Ishikawa (cell line): ENCODE measurements around the gene PLD2.

Experiments
- CEBPB ChIP-seq: IDR thresholded peaks from 2 replicates; pipeline ENCODE4 v1.6.1; 2012
- CREB1 ChIP-seq: IDR thresholded peaks from 2 replicates; pipeline ENCODE4 v1.6.1; 2012; ENCODE audit warnings: low read depth
- EGR1 ChIP-seq: IDR thresholded peaks from 2 replicates; pipeline ENCODE4 v1.6.1; 2012
- EP300 ChIP-seq: IDR thresholded peaks from 2 replicates; pipeline ENCODE4 v1.6.1; 2012; ENCODE audit warnings: borderline replicate concordance
- FOXM1 ChIP-seq: IDR thresholded peaks from 2 replicates; pipeline ENCODE4 v1.6.1; 2012; ENCODE audit warnings: low read depth, borderline replicate concordance
- NFIC ChIP-seq: IDR thresholded peaks from 2 replicates; pipeline ENCODE4 v1.6.1; 2012
- RAD21 ChIP-seq: IDR thresholded peaks from 2 replicates; pipeline ENCODE4 v1.6.1; 2012; ENCODE audit warnings: low read depth
- TAF1 ChIP-seq: IDR thresholded peaks from 2 replicates; pipeline ENCODE4 v1.6.1; 2012; ENCODE audit warnings: low read depth, mild to moderate bottlenecking
- TCF12 ChIP-seq: IDR thresholded peaks from 2 replicates; pipeline ENCODE4 v1.6.1; 2012; ENCODE audit warnings: low read depth
- TEAD4 ChIP-seq: IDR thresholded peaks from 2 replicates; pipeline ENCODE4 v1.6.1; 2012
- YY1 ChIP-seq: IDR thresholded peaks from 2 replicates; pipeline ENCODE4 v1.6.1; 2012; ENCODE audit warnings: low read depth
- ZBTB7A ChIP-seq: IDR thresholded peaks from 2 replicates; pipeline ENCODE4 v1.6.1; 2012; ENCODE audit warnings: low read depth
- TF ChIP-seq, protein P1 (sequence below): IDR thresholded peaks from 2 replicates; pipeline ENCODE4 v1.6.1; 2012; ENCODE audit warnings: low read depth, mild to moderate bottlenecking
- TF ChIP-seq, protein P2 (sequence below): IDR thresholded peaks from 2 replicates; pipeline ENCODE4 v1.6.1; 2012
- TF ChIP-seq, protein P3 (sequence below): IDR thresholded peaks from 2 replicates; pipeline ENCODE4 v1.6.1; 2012

PLD2 gene

DNA sequence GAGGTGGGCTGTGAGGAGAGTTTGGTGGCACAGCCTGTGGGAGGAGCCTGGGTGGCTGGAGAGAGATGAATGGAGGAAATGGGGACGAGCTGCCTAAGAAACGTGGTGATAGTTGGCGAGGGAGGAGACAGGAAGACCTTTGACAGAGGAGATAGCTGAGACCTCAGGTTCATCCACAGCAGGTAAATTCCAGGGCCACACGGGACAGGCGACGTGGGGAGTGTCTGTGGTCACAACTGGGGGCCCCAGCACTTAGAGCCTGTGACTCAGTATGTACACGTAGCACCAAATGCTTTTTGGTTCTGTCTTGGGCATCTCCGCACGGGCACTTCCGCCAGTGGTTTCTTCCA, 33.9 kb downstream of the PLD2 start:
- no peak for TF ChIP-seq TCF12
- no peak for TF ChIP-seq FOXM1
- no peak for TF ChIP-seq EGR1
- no peak for TF ChIP-seq TAF1
- no peak for TF ChIP-seq RAD21

DNA sequence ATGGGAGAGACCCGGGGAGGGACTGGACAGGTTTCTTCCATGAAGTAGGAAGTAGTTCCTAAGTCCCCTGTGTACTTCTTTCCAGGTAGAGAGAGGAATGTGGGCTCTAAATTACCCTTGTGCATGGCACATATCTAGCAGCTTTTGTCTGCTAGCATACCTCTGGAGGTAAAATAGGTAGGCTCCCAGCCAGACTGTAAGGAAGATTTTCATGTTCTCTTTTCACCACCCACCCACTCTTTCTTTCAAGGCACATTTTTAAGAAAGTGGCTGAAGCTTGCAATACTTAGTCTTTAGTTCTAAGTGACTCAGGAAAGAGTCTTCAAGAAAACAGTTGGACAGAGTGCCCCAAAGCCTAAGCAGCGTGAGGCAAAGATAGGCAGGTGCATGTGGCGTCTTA, 35.4 kb downstream of the PLD2 start:
- no peak for TF ChIP-seq CREB1

DNA sequence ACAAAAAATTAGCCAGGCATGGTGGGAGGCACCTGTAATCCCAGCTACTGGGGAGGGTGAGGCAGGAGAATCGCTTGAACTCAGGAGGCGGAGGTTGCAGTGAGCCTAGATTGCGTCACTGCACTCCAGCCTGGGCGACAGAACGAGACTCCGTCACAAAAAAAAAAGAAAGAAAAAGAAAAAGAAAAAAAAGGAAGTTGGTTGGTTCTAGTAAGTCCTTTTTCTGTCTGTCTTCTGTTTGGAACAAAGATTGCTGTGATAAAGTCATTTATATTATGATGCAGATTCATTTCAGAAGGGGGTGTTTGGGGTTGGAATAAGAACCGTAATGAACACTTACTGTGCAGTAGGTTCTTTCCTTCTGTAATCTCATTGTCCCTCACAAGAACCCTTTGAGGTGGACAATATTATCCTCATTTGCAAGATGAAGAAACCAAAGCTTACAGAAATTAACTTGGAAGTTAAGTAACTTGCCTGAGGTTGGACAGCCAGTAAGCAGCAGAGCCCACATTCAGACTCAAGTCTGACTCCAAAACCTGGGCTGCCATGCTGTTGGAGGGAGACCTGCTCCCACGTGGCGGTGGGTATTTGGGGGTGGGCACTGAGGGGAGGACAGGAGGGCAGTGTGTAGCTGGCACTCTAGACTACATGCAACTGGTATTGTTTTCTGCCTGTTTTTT, 36.5 kb downstream of the PLD2 start:
- TF ChIP-seq FOXM1 (no peak), EGR1 (no peak), RAD21 (no peak), CREB1 (no peak), YY1 (no peak), EP300 (no peak), TAF1 (no peak), ZBTB7A (no peak), CEBPB (no peak), NFIC (no peak), TEAD4 (no peak), TCF12 (no peak)
- TF ChIP-seq, protein P1, sequence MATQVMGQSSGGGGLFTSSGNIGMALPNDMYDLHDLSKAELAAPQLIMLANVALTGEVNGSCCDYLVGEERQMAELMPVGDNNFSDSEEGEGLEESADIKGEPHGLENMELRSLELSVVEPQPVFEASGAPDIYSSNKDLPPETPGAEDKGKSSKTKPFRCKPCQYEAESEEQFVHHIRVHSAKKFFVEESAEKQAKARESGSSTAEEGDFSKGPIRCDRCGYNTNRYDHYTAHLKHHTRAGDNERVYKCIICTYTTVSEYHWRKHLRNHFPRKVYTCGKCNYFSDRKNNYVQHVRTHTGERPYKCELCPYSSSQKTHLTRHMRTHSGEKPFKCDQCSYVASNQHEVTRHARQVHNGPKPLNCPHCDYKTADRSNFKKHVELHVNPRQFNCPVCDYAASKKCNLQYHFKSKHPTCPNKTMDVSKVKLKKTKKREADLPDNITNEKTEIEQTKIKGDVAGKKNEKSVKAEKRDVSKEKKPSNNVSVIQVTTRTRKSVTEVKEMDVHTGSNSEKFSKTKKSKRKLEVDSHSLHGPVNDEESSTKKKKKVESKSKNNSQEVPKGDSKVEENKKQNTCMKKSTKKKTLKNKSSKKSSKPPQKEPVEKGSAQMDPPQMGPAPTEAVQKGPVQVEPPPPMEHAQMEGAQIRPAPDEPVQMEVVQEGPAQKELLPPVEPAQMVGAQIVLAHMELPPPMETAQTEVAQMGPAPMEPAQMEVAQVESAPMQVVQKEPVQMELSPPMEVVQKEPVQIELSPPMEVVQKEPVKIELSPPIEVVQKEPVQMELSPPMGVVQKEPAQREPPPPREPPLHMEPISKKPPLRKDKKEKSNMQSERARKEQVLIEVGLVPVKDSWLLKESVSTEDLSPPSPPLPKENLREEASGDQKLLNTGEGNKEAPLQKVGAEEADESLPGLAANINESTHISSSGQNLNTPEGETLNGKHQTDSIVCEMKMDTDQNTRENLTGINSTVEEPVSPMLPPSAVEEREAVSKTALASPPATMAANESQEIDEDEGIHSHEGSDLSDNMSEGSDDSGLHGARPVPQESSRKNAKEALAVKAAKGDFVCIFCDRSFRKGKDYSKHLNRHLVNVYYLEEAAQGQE: no peak
- TF ChIP-seq, protein P2, sequence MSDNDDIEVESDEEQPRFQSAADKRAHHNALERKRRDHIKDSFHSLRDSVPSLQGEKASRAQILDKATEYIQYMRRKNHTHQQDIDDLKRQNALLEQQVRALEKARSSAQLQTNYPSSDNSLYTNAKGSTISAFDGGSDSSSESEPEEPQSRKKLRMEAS: no peak
- TF ChIP-seq, protein P3, sequence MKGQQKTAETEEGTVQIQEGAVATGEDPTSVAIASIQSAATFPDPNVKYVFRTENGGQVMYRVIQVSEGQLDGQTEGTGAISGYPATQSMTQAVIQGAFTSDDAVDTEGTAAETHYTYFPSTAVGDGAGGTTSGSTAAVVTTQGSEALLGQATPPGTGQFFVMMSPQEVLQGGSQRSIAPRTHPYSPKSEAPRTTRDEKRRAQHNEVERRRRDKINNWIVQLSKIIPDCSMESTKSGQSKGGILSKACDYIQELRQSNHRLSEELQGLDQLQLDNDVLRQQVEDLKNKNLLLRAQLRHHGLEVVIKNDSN: no peak

DNA sequence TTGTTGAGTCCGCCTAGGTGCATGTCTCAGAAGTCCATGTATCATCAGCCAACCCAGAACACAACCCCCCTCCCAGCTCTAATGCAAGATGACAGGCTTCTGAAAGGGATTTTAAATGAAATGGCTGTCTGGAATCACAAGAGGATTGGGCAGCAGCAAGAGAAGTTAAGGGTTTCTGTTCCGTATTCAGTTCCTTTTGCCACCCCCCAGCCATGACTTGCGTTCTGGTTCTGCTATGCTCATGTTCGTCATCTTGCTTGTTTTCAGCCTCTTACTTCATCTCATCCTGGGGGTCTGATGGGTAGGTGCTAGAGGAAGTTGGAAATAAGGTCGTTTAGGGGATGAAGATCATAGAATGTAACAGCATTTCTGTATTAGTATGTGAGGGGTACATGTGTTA, 38.2 kb downstream of the PLD2 start:
- TF ChIP-seq, protein P1: no peak
- TF ChIP-seq FOXM1: no peak
- TF ChIP-seq, protein P3: no peak
- no peak for TF ChIP-seq TAF1
- no peak for TF ChIP-seq EP300
- no peak for TF ChIP-seq YY1
- TF ChIP-seq ZBTB7A: no peak

DNA sequence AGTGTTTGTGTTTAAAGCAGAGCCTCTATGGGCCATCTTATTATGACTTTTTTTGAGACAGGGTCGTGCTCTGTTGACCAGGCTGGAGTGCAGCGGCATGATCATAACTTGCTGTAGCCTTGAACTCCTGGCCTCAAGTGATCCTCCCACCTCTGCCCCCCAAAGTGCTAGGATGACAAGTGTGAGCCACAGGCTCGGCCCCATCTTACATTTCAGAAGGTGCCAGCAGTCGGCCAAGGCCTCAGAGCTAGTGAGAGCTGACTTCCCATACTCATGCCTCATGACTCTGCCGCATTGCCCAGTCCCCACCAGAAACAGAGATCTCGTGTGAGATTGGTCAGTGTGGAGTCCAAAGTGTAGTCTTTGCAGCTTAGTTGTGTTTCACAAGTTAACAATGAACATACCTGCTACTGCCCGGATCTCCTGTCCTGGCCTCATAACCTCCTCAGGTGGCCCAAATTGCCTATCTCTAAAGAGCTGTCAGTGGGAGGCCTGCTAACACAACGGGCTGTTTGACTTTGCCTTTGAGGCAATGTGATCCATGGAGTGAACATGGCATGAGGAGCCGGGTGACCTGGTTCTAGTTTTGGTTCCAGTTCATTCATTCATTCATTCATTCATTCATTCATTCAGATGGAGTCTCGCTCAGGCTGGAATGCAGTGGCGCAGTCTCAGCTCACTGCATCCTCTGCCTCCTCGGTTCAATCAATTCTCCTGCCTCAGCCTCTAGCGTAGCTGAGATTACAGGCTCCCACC, 39.9 kb downstream of the PLD2 start:
- TF ChIP-seq TEAD4 (no peak), RAD21 (no peak), YY1 (no peak), CREB1 (no peak), TCF12 (no peak), FOXM1 (no peak), EGR1 (no peak), EP300 (no peak), NFIC (no peak), TAF1 (no peak), ZBTB7A (no peak)
- TF ChIP-seq, protein P1: no peak
- TF ChIP-seq, protein P3: no peak
